H1 (cell line): ENCODE measurements around the gene GPR15. TPM values are rescaled to one million over a fixed set of nuclear protein-coding genes. Genes with fewer than 3 reads are reported as not detected.

ENCODE experiments used
- ASH2L ChIP-seq: fragments of 200-600, 300-600 bp; sonication (generic); IDR thresholded peaks from one replicate; pipeline ENCODE4 v1.7.1; 2017; ENCODE audit warnings: low read length
- ATF2 ChIP-seq: IDR thresholded peaks from 2 replicates; pipeline ENCODE4 v1.6.1; 2012; ENCODE audit warnings: low read length, inconsistent platforms
- CHD7 ChIP-seq: fragments of 300-600 bp; sonication (generic); IDR thresholded peaks from 2 replicates; pipeline ENCODE4 v1.7.1; 2012; ENCODE audit warnings: low read length, moderate library complexity, mild to moderate bottlenecking, inconsistent platforms; ENCODE audit not compliant: insufficient replicate concordance
- FOSL1 ChIP-seq: IDR thresholded peaks from 2 replicates; pipeline ENCODE4 v1.6.1; 2011; ENCODE audit warnings: mild to moderate bottlenecking, low read depth, low read length, moderate library complexity; ENCODE audit not compliant: insufficient read depth
- JUN ChIP-seq: IDR thresholded peaks from 2 replicates; pipeline ENCODE4 v1.6.1; 2011; ENCODE audit warnings: low read depth, mild to moderate bottlenecking, improper control_type of control experiment, low read length
- KDM4A ChIP-seq: IDR thresholded peaks from one replicate; pipeline ENCODE4 v1.7.1; 2012; ENCODE audit warnings: low read depth, mild to moderate bottlenecking, moderate library complexity, low read length, inconsistent platforms; ENCODE audit not compliant: severe bottlenecking
- KDM5A ChIP-seq: fragments of 200-600 bp; IDR thresholded peaks from 2 replicates; pipeline ENCODE4 v1.7.1; 2012; ENCODE audit warnings: mild to moderate bottlenecking, low read length, inconsistent platforms, mixed read lengths
- MAX ChIP-seq: IDR thresholded peaks from 2 replicates; pipeline ENCODE4 v1.6.1; 2012; ENCODE audit warnings: inconsistent platforms
- NRF1 ChIP-seq: IDR thresholded peaks from 2 replicates; pipeline ENCODE4 v1.6.1; 2011; ENCODE audit warnings: mild to moderate bottlenecking, low read depth, low read length, improper control_type of control experiment
- SP2 ChIP-seq: IDR thresholded peaks from 2 replicates; pipeline ENCODE4 v1.6.1; 2012; ENCODE audit warnings: mild to moderate bottlenecking, low read length, inconsistent platforms
- TBP ChIP-seq: IDR thresholded peaks from 2 replicates; pipeline ENCODE4 v1.6.1; 2011; ENCODE audit warnings: low read depth, low read length, improper control_type of control experiment
- polyA plus RNA-seq, 7 experiments: library from polyadenylated mRNA; depleted of rRNA in 3 of 7; stranded (reverse) in 5 of 7; unstranded in 2 of 7; fragments of >200 nt in 5 of 7; fragments of 200-250 nt in 2 of 7; gene quantifications; 1 replicate in 5 of 7; 2 replicates in 1 of 7; 4 replicates in 1 of 7; pipeline versions ENCODE4 v1.2.1 to v1.2.3, GENCODE V29; 2011 to 2013; ENCODE audit warnings: missing spikeins in 2 of 7, mixed read lengths in 2 of 7
- total RNA-seq: library from RNA; stranded (reverse); fragmentation: NEBNext Ultra II Directional; extraction: Animal tissue kit (Norgen Biotek cat#: 25700); gene quantifications from 2 replicates; pipeline ENCODE4 v1.2.1, GENCODE V29; 2021

Gene GPR15
- total and polyA plus RNA-seq, 2 of the 8 experiments (the other 6 are each of a cell fraction or from before 2014, with no cell fraction given): not detected

- TF ChIP-seq CHD7: no peak
- no peak for TF ChIP-seq TBP
- TF ChIP-seq ASH2L: no peak
- TF ChIP-seq KDM4A: no peak
- TF ChIP-seq KDM5A: no peak
- no peak for TF ChIP-seq ATF2
- TF ChIP-seq FOSL1: no peak
- TF ChIP-seq SP2: no peak
- TF ChIP-seq NRF1: no peak
- no peak for TF ChIP-seq MAX
- TF ChIP-seq JUN: no peak
Observed at GRCh38 chr3:98532275-98532637, 478 bp downstream of the GPR15 start (continued).
